ENCODE data around the gene ATXN7L1. TPM values are rescaled to one million over a fixed set of nuclear protein-coding genes. Genes with fewer than 3 reads are reported as not detected.

ATXN7L1 gene
- polyA plus RNA-seq, 1 of the 3 experiments (the other 2 are of a cell fraction): 6.0 TPM

GRCh38 chr7:105673367-105674084 lies 202.9 kb downstream of the ATXN7L1 start:
- WGBS (ENCODE audit: low lambda C conversion rate): 76% methylated on average over 7 of the region's 7 CpGs
- Histone ChIP-seq H3K27ac (ENCODE audit: low read depth in 2 of 2, low read length in 1 of 2) (peak overlapping the region in 1 of 2 experiments; percentile 5; a peak in 2 of 4 replicates), H3F3A (replicated peaks; ENCODE audit: insufficient read depth) (no peaks in the 10 kb centered on the region), H4K20me1 (ENCODE audit: insufficient read depth) (no peaks in the 10 kb centered on the region), H3K9me3 (no peaks in the 10 kb centered on the region), H3K79me2 (ENCODE audit: insufficient read depth) (no peaks in the 10 kb centered on the region), H3K9me2 (no peaks in the 10 kb centered on the region), H3K4me2 (no peak overlapping the region), H3K36me3 (replicated peaks in 1 of 2; ENCODE audit: control insufficient read depth in 1 of 2, insufficient read depth in 2 of 2, low read length in 1 of 2) (no peaks in the 10 kb centered on the region), H3K4me1 (ENCODE audit: control insufficient read depth in 1 of 2, insufficient read depth in 2 of 2, low read depth in 1 of 2, low read length in 1 of 2) (peaks cover 0 to 33% of the 10 kb centered on the region in 2 experiments; a peak in 1 of 4 replicates), H3K9ac (no peak overlapping the region), H3K4me3 (ENCODE audit: low read depth in 2 of 2, low read length in 1 of 2) (no peak overlapping the region), H3K27me3 (ENCODE audit: insufficient read depth) (no peaks in the 10 kb centered on the region), H2AFZ (ENCODE audit: low read depth) (no peak overlapping the region)
- 0 out of 2 replicates have a peak, but pooled peaks have one; percentile 23 for TF ChIP-seq TCF12 (IDR thresholded peaks at IDR 0.05)
- no peak for TF ChIP-seq GABPA (IDR thresholded peaks at IDR 0.05; ENCODE audit: low read depth)
- no peak for DNase-seq
- ChIA-PET POLR2A (no interaction called here), CTCF (interaction anchor here (0.9 to 2.1 kb wide), 9 partner anchors 10 to 494 kb away, joined by 3 to 12 read pairs (median 3); no protein-coding TSS in a partner anchor)

DNA sequence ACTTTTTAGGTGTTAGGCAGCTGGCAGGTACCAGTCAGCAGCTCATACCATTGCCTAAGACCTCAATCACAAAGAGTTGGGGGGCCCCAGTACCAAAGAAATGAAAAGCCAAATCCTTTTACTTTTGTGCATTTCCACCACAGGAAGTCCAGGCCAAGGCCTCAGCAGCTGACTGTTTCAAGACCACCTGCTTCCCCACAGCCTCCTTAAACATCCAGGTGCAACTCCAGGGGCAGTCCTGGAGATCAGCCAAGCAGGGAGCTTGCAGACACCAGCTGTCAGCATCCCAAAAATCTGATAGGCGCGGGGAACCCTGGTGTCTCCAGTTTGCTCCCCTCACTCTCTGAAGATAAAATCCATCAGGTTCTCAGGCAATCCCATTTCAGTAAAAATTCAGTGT lies 203.6 kb downstream of the ATXN7L1 start:
- ChIA-PET CTCF (interaction anchor here (1.0 to 2.1 kb wide), 7 partner anchors 10 to 370 kb away, joined by 3 to 12 read pairs (median 5); no protein-coding TSS in a partner anchor), POLR2A (no interaction called here)
- Histone ChIP-seq H2AFZ (ENCODE audit: low read depth) (no peak overlapping the region), H3K79me2 (ENCODE audit: insufficient read depth) (no peaks in the 10 kb centered on the region), H3K4me1 (ENCODE audit: control insufficient read depth in 1 of 2, insufficient read depth in 2 of 2, low read depth in 1 of 2, low read length in 1 of 2) (peaks cover 0 to 26% of the 10 kb centered on the region in 2 experiments; a peak in 1 of 4 replicates), H3K4me3 (ENCODE audit: low read depth in 2 of 2, low read length in 1 of 2) (no peak overlapping the region), H3K9me2 (no peaks in the 10 kb centered on the region), H3K27ac (ENCODE audit: low read depth in 2 of 2, low read length in 1 of 2) (peak overlapping the region in 1 of 2 experiments; percentile 14; a peak in 2 of 4 replicates), H3K9ac (no peak overlapping the region), H3K4me2 (no peak overlapping the region), H3K9me3 (no peaks in the 10 kb centered on the region), H4K20me1 (ENCODE audit: insufficient read depth) (no peaks in the 10 kb centered on the region), H3K27me3 (ENCODE audit: insufficient read depth) (no peaks in the 10 kb centered on the region), H3F3A (replicated peaks; ENCODE audit: insufficient read depth) (no peaks in the 10 kb centered on the region), H3K36me3 (replicated peaks in 1 of 2; ENCODE audit: control insufficient read depth in 1 of 2, insufficient read depth in 2 of 2, low read length in 1 of 2) (no peaks in the 10 kb centered on the region)
- 78% methylated on average over 2 of the region's 2 CpGs for WGBS (ENCODE audit: low lambda C conversion rate)
- TF ChIP-seq, protein P1, sequence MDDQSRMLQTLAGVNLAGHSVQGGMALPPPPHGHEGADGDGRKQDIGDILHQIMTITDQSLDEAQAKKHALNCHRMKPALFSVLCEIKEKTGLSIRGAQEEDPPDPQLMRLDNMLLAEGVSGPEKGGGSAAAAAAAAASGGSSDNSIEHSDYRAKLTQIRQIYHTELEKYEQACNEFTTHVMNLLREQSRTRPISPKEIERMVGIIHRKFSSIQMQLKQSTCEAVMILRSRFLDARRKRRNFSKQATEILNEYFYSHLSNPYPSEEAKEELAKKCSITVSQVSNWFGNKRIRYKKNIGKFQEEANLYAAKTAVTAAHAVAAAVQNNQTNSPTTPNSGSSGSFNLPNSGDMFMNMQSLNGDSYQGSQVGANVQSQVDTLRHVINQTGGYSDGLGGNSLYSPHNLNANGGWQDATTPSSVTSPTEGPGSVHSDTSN (IDR thresholded peaks at IDR 0.05): no peak
- TF ChIP-seq SIN3A (IDR thresholded peaks at IDR 0.05; ENCODE audit: borderline replicate concordance, low read depth, low read length) (no peak), FOSL2 (IDR thresholded peaks at IDR 0.05; ENCODE audit: borderline replicate concordance, low read depth) (no peak), USF1 (IDR thresholded peaks at IDR 0.05; ENCODE audit: borderline replicate concordance, low read depth) (no peak), MXI1 (IDR thresholded peaks at IDR 0.05; ENCODE audit: low read depth, low read length) (no peak), RAD21 (IDR thresholded peaks at IDR 0.05; ENCODE audit: low read length) (no peak), GABPA (IDR thresholded peaks at IDR 0.05; ENCODE audit: low read depth) (no peak), FOXJ3 (CRISPR knock-in tag; IDR thresholded peaks at IDR 0.05) (no peak), MAX (IDR thresholded peaks at IDR 0.05; ENCODE audit: low read depth) (no peak), NFIC (IDR thresholded peaks at IDR 0.05; ENCODE audit: borderline replicate concordance) (no peak), FOXM1 (IDR thresholded peaks at IDR 0.05; ENCODE audit: low read depth) (no peak), RFX5 (IDR thresholded peaks at IDR 0.05; ENCODE audit: low read length) (no peak), SMC3 (IDR thresholded peaks at IDR 0.05; ENCODE audit: low read depth, low read length) (no peak), JUND (IDR thresholded peaks at IDR 0.05) (no peak), ZBTB33 (IDR thresholded peaks at IDR 0.05; ENCODE audit: borderline replicate concordance, low read depth) (no peak), TAF1 (IDR thresholded peaks at IDR 0.05; ENCODE audit: borderline replicate concordance, low read depth, low read length) (no peak)
- no peak for DNase-seq

Measured in SK-N-SH (cell line).